Fibroblast of gingiva (primary cell): ENCODE measurements around the gene VAC14.
"Not testable (repeated sequence)": the region's sequence is repeated elsewhere in the genome, so short reads cannot be mapped to it uniquely, and the experiment has no call there.

Experiments
- DNase-seq: peaks from one replicate; pipeline ENCODE4 v3.0.0-alpha.2; 2011; ENCODE audit warnings: low read depth

The VAC14 gene

DNA sequence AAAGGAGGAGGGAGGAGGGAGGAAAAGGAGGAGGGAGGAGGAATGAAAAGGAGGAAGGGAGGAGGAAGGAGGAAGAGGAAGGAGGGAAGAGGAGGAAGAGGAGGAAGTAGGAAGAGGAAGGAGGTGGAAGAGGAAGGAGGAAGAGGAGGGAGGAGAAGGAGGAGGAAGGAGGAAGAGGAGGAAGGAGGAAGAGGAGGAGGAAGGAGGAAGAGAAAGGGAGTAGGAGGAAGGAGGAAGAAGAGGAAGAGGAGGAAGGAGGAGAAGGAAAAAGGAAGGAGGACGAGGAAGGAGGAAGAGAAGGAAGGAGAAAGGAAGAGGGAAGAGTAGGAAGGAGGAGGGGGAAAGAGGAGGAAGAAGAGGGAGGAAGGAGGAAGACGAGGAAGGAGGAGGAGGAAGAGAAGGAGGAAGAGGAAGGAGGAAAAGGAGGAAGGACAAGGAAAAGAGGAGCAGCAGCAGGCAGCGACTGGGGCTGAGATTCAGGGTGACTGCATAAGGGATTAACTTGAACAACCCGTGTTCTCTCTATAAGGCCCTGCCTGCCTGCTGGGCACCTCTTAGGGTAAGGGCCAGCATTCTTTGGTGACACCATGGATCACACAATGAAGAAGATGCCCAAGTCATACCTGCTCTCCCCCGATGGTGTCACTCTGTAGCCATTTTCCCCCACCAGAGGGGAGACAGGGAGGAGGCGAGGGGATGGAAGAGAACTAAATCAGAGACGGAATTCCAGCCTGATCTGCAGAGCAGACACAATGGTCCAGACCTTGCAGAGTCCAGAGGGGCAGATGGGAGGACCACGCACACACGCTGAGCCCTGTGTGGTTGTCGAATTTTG is 156.0 kb downstream of the VAC14 start:
- DNase-seq = no peak

DNA sequence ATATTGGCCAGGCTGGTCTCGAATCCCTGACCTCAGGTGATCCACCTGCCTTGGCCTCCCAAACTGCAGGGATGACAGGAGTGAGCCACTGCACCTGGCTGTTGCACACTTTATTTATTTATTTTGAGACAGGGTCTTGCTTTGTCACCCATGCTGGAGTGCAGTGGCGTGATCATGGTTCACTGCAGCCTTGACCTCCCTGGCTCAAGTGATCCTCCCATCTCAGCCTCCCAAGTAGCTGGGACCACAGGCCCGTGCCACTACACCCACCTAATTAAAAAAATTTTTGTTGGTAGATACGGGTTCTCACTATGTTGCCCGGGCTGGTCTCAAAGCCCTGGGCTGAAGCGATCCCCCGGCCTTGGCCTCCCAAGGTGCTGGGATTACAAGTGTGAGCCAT is 157.7 kb downstream of the VAC14 start:
- not testable (repeated sequence) for DNase-seq

DNA sequence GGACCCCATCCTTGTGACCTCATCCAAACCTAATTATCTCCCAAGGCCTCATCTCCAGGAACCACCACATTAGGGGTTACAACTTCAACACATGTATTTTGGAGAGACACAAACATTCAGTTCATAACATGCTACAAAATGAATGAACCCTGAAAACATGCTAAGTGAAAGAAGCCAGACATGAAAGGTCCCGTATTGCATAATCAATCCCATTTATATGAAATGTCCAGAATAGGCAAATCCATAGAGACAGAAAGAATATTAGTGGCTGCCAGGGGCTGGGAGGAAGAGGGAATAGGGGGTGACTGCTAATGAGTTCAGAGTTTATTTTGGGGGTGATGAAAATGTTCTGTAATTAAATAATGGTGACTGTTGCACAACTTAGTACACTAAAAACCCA is 158.3 kb downstream of the VAC14 start:
- no peak for DNase-seq

DNA sequence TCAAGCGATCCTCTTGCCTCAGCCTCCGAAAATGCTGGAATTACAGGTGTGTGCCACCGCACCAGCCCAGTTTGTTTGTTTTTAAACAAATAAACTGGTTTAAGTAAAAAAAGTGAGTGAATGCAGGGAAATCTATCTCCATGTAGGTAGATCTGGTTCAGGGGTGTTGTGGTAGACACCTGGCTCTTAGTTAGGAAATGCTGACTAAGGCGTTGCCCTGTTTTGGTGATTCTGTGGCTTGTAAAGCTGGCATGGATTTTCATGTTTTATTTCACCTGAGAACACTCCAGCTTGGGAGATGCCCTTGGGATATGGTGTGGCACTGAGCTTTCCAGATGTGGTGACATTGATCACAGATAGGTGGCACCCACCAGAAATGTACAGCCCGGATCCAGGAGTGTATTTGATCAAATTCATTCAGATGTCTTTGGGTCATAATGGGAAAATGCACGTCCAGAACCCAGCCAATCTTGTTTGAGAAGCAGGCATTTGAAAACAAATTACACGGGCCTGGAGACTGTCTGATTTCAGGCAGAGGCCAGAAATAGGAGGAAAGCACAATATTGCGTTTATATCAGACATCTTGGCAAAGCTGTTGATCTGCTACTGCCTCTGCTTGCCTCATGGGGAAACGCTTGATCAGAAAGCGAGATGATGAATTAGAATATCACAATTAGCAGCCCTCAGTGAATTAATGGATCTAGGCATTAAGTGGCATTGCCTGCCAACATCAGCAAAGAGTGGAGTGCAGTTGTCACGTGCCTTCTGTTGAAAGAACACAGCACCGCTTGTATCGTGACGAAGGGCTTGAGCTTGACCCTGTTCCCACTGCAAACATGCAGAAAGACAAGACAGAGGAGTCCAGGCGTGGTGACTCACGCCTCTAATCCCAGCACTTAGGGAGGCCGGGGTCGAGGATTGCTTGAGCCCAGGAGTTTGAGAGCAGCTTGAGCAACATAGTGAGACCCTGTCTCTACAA is 161.9 kb downstream of the VAC14 start:
- peak; percentile 78 for DNase-seq
